Measurements from ENCODE around the gene KRTAP12-3.

DNA sequence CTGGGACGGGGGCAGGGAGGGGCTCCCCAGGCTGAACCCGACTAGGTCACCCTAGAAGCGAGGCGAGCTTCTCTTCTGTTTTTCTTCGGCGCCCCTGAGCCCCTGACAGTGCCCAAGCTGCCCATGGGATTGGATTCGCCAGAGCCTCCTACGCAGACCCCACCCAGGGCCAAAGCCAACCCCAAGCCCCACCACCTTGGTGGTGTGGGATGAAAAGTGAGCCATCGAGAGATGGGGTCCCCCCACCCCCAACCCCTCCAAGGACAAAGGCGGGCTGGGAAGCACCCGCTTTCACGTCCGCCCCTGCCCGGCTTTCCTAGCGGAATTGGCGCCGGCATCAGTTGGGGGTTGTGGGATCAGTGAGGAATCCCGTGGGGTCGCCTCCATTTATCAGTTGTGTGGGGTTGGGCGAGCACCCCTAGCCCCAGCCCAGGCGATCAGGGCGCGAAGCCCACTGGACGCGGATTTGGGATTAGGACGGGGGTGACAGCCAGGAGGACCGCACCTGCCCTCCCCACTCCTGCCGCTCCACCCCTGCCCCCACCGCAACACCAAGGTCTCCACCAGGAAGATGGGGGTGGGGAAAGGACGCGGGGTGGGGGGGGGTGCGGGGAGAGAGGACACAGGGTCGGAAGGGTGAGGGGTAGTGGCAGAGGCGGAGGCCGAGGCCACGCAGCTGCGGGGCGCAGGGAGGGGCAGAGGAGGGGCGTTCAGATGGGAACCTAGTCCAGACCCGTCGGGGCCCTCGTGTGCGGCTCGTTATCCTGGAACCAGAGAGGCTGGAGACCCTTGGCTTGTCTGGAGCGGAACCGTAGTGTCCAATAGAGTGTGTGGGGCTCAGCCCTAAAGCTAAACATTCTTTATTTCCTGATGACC is 49.2 kb downstream of the KRTAP12-3 start:
- TF ChIP-seq ZBTB11 (CRISPR knock-in tag; IDR thresholded peaks at IDR 0.05), result no peak
- TF ChIP-seq ARID1B (IDR thresholded peaks at IDR 0.05), result no peak
- no peak for TF ChIP-seq NR3C1 (CRISPR knock-in tag; IDR thresholded peaks at IDR 0.05)
- TF ChIP-seq SREBF1 (IDR thresholded peaks at IDR 0.05; ENCODE audit: borderline replicate concordance, low read depth, low read length), result no peak
- TF ChIP-seq ESRRA (IDR thresholded peaks at IDR 0.05; ENCODE audit: borderline replicate concordance, low read depth), result no peak
- no peak for TF ChIP-seq BRCA1 (IDR thresholded peaks at IDR 0.05)
- no peak for TF ChIP-seq BRCA1 (CRISPR knock-in tag; IDR thresholded peaks at IDR 0.05)
- TF ChIP-seq CHD2 (IDR thresholded peaks at IDR 0.05; ENCODE audit: low read depth, low read length), result no peak
- no peak for TF ChIP-seq KDM5B (IDR thresholded peaks at IDR 0.05; ENCODE audit: insufficient replicate concordance, low read depth, low read length)
- no peak for TF ChIP-seq ETV6 (IDR thresholded peaks at IDR 0.05; ENCODE audit: borderline replicate concordance in 1 of 2, low read depth in 2 of 2, low read length in 1 of 2)
- no peak for TF ChIP-seq ETV6 (CRISPR knock-in tag; IDR thresholded peaks at IDR 0.05; ENCODE audit: borderline replicate concordance)
- TF ChIP-seq, protein P1, sequence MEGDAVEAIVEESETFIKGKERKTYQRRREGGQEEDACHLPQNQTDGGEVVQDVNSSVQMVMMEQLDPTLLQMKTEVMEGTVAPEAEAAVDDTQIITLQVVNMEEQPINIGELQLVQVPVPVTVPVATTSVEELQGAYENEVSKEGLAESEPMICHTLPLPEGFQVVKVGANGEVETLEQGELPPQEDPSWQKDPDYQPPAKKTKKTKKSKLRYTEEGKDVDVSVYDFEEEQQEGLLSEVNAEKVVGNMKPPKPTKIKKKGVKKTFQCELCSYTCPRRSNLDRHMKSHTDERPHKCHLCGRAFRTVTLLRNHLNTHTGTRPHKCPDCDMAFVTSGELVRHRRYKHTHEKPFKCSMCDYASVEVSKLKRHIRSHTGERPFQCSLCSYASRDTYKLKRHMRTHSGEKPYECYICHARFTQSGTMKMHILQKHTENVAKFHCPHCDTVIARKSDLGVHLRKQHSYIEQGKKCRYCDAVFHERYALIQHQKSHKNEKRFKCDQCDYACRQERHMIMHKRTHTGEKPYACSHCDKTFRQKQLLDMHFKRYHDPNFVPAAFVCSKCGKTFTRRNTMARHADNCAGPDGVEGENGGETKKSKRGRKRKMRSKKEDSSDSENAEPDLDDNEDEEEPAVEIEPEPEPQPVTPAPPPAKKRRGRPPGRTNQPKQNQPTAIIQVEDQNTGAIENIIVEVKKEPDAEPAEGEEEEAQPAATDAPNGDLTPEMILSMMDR (IDR thresholded peaks at IDR 0.05 in 2 of 3, conservative IDR thresholded peaks at IDR 0.05 in 1 of 3; ENCODE audit: insufficient read depth in 2 of 3, low read depth in 1 of 3, low read length in 3 of 3), result no peak
- no peak for TF ChIP-seq CREB1 (IDR thresholded peaks at IDR 0.05)
- no peak for TF ChIP-seq CREB1 (CRISPR knock-in tag; IDR thresholded peaks at IDR 0.05)
- no peak for TF ChIP-seq SIN3A (IDR thresholded peaks at IDR 0.05; ENCODE audit: borderline replicate concordance in 2 of 2, control insufficient read depth in 1 of 2, low read depth in 2 of 2, low read length in 2 of 2)
